HG03469 (cell line): ENCODE measurements around the gene MATK.
"Not testable (repeated sequence)": the region's sequence is repeated elsewhere in the genome, so short reads cannot be mapped to it uniquely, and the experiment has no call there.

ENCODE experiments used
- ATAC-seq: cut with Tn5 transposase; IDR thresholded peaks from one replicate; pipeline ENCODE4 v1.9.1; 2021; ENCODE audit warnings: mild to moderate bottlenecking, moderate library complexity, moderate number of reproducible peaks; ENCODE audit not compliant: unreplicated experiment

The MATK gene

DNA sequence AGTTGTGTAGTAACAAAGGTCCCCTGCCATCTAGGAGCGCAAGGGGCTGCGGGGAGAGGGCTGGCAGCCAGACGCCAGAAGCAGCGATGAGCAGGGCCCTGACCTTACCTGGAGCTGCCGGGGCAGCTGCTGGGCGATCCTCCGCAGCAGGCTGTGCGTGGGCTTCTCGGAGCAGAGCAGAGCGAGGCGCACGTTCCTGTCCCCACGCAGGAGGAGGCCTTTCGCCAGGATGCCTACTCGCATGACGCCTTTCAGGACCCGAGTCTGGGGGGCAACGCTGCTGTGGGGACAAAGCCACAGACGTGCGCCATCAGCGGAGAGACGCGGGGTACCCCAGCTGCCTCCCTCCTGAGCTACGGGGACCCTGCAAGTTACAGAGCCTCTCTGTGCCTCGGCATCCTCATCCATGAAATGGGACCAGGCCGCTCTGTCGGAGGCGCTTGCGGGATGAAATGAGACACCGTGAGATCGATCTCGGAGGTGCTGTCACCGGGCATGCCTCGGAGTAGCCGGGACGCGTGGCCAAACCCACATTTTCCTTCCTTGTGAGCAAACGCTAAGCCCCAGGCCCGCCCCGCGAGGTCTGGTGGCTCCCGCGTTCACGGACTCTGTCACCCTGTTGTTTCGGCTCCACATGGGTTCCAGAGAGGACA lies 30.5 kb upstream of the MATK start:
- no peak for ATAC-seq

DNA sequence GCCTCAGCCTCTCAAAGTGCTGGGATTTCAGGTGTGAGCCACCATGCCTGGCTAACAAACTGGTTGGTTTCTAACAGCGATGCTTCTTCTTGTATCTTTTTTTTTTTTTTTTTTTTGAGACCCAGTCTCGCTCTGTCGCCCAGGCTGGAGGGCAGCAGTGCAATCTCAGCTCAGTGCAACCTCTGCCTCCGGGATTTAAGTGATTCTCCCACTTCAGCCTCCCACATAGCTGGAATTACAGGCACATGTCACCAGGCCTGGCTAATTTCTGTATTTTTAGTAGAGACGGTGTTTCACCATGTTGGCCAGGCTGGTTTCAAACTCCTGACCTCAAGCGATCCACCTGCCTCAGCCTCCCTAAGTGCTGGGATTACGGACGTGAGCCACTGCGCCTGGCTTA lies 30.0 kb upstream of the MATK start:
- ATAC-seq: not testable (repeated sequence)

DNA sequence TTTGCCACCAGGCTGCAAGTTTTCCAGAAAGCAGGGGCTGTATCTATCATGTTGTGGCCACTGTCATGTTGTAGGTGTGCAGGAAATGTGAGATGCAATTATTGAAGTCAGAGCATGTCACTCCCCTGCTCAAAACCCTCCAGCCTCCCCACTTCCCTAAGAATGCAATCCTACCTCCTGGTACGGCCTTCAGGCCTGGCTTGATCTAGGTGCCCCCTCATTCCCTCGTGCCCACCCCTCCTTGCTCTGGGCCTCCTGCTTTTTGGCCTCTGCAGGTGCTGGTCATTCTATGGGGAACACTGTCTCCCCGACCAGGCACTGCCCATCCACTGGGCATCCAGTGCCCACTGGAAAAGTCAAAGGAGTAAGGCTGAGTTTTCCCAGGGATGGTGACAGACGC lies 28.5 kb upstream of the MATK start:
- ATAC-seq: no peak

DNA sequence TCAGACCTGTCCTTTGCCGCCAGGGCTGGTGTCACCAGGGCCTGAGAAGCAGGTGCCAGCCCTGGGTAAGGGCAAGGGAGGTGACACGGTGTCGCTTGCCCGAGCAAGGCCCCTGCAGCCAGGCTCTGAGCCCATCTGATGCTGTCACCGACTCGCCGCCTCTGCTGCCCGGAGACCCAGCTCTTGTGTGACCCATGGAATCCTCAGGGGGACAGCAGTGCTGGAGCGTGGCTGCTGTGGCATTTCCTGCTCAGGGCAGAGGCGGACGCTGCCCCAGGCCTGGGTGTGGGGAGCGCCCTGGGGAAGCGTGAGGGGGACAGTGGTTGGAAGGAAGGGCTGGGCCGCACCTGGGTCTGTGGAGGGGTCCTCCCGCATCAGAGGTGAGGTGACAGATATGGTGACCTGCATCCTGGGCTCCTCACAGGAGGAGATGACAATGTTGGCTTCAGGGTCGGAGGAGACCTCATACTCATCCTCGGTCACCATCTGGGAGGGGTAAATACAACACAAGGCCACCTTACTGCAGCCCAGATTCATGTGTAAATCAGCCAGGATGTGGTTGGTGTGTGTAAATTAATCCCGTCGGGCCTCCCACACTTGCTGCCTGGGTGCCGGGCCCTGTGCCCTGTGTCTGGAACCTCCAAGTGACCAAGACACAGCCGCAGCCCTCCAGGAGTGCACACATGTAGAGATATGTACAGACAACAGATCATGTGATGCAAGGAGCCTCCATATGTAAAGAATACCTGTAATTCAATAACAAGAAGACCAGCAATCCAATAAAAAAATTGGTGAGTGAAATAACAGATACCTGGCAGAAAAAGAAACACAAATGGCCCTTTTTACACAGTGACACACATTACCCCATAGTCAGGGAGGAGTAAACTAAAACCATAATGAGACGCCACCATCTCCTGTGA lies 27.6 kb upstream of the MATK start:
- ATAC-seq: no peak

DNA sequence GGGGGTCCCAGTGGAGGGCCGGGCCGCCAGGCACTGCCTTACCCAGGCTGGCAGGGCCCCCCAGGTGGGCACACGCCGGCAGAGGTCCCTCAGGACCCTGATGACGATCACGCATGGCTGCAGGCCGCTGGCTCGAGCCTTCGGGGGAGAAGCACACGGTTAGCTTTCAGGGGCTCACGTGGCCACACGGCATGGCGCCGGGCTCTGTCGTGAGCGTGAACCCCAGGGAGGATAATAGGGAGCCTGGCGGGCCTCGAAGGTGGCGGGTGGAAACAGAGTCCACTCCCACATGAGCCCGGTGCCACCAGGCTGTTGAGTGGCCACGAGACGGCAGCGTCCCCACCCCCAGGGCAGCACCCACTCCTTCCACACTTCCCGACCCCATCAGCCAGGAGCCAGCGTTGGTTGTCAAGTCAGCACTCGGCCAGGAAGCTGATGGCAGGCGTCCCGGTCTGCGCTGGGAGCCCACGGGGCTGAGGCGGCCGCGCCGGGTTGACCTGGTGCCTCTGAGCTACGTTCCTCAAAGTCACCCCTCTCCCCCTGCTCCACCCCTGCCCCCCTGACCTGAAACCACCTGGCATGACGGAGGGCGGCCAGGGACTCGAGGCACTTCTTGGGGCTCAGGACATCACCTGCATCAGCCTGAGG lies 24.7 kb upstream of the MATK start:
- ATAC-seq: no peak

DNA sequence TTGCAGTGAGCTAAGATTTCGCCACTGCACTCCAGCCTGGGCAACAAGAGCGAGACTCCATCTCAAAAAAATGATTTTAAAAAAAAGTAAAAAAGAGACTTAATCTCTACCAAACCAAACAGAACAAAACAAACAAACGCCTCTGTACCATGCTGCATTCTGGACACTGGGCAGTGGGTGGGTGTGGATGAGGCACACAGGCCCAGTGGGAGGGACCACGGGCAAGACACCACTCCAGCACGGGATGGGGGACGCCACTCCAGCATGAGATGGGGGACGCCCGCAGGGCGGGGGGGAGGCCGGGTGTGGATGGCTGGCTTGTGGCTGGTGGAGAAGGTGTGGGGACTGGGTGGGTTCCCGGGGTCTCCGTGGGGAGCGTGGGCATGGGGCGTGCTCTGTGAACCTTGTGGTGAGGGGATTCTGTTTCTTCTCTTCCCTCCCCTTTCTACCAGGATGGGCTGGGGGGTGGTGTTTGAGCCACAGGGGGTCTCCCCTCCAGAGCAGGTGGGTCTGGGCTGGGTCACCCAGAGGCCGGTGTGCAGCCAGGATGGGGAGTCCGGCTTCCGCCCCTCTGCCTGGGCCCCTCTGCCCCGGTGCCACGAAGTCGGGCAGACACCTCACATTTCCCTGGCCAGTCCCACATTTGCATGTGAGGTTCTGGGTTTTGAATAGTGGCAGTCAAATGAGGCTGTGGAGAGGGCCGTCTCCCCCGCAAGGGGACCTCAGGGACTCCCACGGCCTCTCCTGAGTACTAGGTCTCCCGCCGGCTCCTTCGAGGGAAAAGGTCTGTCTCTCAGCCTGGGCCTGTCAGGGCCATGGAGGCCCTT lies 23.9 kb upstream of the MATK start:
- ATAC-seq: no peak

DNA sequence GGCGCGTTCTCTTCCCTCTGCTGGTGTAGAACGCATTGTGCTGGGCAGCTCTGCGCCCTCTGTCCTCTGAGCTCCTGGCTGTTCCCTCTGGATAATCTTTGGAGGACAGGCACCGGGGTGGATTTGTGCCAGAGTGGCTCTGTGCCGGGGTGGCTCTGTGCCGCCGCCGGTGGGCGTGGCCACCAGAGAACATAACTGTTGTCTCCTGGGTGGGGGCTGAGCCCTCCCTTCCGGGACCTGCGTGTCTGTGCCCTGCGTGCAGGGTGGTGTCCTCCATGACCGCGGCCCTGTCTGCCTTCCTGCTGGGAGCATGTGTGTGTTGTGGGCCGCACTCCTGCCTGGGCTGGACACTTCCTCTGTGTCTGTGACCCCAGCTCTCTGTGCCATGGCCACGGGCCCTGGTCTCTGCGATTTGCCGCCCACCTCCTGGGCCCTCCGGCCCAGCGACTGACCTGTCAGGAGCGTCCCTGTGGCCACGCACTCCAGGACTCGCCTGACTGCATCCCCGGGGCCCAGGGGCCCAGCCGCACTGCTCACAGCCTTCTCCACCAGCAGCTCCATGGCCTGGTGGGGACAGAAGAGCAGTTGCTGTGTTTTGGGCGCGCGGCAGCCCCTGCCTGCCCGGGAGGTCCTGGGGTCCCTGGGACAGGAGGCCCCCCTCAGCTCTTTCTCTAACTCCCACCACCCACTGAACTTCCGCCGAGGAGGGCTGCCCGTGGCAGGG lies 22.4 kb upstream of the MATK start:
- ATAC-seq: no peak

DNA sequence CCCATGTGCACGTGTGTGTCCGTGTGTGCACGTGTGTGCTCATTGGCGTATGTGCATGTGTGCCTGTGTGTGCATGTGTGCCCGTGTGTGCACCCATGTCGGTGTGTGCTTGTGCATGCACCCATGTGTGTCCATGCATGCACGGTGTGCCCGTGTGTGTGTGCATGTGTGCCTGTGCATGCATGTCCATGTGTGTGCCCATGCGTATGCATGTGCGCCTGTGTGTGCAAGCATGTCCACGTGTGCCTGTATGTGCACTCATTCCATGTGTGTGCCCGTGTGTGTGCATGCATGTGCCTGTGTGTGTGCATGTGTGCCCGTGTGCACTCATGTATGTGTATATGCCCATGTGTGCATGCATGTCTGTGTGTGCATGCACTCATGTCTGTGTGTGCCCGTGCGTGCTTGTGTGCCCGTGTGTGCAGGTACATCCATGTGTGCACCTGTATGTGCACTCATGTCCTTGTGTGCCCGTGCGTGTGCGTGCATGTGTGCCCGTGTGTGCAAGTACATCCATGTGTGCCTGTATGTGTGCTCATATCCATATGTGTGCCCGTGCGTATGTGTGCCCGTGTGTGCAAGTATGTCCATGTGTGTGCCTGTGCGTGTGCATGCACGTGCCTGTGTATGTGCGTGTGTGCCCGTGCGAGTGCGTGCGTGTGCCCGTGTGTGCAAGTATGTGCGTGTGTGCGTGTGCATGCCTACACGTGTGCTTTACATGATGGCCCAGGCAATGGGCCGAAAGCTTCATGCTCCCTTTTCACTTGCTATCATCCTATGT lies 21.6 kb upstream of the MATK start:
- no peak for ATAC-seq

DNA sequence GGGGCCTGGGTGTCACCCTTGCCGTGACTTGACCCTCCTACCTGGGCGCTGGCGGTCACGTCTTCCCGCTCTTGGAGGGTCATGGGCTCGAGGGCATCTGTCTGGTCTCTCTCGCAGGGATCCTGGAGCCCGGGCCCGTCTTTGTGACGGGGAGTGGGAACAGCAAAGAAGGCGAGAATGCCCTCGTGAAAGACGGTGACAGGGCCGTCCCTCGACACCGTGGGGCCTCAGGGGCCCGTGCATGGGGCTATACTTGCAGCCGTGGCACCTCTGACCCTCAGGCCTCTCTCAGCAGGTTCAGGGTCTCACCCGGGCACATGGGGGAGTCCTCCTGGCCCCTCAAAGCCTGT lies 20.9 kb upstream of the MATK start:
- no peak for ATAC-seq

DNA sequence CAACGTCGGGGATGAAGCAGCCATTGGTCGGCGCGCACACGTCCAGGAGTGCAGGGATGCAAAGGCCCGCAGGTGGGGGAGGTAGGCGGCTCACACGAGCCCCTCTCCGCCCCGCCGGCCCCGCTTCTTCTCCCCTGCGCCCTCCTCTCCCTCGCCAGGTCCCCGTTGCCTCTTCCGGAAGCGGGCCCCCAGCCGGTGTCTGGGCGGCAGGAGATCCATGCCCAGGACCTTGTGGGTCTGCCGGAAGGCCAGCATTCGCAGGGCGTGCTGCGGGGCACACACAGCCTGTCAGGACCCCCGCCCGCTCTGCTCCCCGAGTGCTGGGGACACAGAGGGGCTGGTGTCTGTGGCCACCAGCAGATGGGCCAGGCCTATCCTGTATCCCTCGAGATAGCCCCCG lies 19.7 kb upstream of the MATK start:
- no peak for ATAC-seq

DNA sequence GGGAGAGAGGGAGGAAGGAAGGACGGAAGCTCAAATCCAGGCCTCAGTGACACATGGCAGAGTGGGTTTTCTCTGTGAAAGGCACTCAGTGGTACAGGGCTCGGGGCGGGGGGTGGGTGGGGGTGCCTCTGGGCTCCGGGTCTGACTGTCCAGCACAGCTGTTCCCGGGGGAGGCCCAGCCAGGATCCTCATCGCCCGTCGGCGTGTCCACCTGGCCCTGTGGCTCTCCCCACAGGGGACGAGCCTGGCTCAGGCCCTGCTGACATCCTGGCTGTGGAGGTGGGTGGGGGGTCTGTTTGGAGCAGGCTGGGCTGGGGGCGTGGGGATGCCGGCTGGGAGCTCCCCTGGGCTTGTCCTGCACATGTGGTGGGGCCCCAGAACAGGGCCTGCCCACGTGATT lies 18.2 kb upstream of the MATK start:
- no peak for ATAC-seq

DNA sequence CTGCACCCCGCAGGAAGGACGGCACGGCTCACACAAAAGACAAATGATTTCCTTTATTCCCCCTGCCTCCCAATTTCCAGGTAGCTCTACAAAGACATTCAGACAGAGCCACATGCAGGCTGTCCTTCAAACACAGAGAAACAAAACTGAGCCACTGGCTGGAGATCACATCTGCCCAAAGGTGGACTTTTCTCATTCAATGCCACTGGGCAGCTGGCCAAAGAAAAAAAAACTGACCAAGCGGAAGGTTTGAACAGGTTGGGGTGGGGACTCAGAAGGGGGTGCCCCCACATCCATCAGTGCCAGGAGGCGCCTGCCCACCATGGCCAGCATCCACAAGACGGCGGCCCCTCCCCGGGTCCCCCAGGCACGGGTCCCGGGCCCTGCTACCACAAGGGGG lies 17.8 kb upstream of the MATK start:
- no peak for ATAC-seq

DNA sequence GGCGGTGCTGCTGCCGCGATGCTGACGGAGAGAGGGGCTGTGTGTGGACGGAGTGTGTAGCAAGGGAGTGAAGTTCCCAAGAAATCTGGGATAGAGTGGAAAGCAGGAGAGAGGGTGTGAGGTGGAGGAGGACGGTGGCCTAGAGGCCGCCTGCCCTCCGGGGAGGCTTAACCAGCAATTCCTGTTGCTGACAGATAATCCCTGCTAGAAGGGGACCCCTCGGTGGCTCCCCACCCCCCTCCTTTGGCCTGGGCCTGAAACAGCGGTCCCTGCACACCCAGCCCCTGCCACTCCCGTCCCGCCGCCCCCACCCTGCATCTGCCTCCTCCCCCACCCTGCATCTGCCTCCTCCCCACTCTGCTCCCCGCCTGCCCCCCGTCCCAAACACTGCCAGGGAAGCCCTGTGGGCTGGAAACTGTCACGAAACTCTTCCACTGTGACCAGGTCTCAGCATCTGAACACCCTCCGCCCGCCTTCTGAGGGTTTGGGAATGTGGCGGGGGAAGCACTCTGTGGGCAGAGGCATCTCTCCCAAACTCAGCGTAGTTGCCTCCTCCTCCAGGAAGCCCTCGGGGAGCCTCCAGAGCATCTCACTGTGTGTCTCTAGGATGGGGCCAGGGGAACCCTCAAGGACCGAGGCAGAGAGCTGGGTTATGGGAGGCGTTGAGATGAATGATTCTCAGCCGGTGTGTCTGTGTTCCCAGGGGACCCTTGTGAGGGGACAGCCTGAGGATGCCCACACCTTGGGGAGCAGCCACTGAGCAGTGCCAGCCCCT lies 17.1 kb upstream of the MATK start:
- ATAC-seq: no peak

DNA sequence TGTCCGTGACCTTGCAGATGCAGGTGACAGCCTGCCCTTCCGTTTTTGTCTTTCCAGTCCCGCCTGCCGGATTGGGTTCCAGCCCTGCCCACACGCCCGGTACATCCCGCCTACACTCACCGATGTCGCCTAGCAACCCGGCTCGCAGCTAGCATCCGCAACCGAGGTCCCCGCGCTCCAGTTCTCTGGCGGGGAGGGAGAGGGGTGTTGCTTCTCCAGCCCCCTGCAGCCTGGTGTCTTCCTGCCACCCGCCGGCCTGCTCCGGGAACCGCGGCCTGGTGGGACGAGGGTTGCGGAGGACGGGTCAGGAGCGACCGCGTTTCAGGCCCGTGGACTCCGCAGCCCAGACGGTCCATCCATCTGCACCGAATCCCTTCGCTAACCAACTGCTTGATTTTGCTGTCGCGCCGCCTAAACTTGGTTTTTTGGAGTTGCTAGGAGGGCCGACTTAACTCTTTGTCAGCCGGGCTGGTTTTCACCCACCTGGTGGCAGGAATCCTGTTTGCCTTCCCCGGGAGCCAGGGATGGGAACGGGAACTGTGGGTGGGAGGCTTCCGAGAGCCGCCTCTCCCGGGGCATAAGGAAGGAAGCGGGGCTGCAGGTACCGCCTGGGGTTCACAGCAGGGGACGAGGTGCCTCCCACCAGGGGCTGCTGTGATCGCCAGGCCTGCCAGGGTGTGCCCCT lies 15.4 kb upstream of the MATK start:
- no peak for ATAC-seq

DNA sequence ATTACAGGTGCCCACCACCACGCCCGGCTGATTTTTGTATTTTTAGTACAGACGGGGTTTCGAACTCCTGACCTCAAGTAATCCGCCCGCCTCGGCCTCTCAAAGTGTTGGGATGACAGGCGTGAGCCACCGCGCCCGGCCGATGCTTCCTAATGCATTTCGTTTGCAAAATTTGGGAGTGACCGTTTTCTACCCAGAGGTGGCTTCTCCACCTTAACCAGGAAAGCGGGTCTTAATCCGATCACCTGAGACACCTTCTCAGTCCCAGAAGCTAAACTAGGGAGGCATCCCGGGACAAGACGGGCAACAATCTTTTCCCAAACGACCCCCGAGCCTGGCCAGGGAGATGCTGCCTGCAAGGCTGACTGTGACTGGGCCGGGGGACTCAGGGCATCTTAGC lies 14.8 kb upstream of the MATK start:
- ATAC-seq: no peak

DNA sequence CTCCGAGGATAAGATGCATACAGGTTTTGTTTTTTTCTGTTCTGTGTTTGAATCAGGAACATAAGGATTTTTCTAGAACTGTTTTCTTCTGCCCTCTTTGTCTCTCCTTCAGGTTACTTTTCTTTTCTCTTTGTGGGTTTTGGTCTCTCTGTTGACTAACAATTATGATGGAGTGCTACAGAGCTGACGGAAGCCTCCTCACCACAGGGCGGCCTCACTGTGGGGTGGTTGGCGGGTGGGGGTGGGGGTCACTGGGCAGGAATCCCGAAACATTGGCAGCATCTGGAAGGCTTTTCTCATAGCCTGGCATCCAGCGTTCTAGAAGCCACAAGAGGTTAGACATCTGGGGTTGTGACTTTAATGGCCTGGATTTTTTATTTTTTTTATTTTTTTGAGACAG lies 12.0 kb upstream of the MATK start:
- ATAC-seq: no peak

DNA sequence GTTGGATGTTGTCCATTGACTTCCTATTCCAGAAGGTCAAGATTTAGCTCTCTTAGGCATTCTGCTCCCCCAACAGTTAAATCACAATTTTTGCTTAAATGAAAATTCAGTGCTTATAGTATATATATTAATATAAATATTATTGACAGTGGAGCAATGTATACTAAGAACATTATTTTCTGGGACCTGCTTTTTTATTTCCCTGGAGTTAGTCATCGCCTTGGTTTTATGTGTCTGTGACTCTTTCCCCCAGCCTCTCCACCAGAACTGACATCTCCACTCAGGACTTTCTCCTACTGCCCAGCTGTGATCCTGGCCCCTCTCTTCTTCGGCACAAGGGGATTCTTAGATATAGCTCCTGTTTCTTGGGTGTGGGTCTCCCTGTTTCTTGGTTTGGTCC lies 10.2 kb upstream of the MATK start:
- no peak for ATAC-seq

DNA sequence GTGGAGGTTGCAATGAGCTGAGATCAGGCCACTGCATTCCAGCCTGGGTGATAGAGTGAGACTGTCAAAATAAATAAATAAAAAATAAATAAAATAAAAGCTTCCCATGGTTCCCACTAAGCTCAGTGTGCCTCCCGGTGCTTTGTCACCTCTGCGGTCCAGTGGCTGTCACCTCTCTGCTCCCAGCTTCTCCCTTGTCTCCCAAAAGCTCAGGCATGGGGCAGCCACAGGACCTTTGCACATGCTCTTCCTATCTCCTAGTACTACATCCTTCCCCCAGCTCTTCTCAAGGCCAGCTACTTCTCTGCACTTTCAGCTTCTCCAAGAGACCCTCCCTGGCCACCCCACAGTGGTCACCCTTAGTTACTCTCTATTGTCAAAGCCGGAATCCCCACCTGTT lies 7.6 kb upstream of the MATK start:
- no peak for ATAC-seq
